ENCODE data around the gene MAN2A2. TPM values are rescaled to one million over a fixed set of nuclear protein-coding genes. Genes with fewer than 3 reads are reported as not detected.

MAN2A2 gene
- 19.2 and 32.7 TPM in 2 replicates for total RNA-seq (2014; rRNA removed; shearing (Covaris generic))

DNA sequence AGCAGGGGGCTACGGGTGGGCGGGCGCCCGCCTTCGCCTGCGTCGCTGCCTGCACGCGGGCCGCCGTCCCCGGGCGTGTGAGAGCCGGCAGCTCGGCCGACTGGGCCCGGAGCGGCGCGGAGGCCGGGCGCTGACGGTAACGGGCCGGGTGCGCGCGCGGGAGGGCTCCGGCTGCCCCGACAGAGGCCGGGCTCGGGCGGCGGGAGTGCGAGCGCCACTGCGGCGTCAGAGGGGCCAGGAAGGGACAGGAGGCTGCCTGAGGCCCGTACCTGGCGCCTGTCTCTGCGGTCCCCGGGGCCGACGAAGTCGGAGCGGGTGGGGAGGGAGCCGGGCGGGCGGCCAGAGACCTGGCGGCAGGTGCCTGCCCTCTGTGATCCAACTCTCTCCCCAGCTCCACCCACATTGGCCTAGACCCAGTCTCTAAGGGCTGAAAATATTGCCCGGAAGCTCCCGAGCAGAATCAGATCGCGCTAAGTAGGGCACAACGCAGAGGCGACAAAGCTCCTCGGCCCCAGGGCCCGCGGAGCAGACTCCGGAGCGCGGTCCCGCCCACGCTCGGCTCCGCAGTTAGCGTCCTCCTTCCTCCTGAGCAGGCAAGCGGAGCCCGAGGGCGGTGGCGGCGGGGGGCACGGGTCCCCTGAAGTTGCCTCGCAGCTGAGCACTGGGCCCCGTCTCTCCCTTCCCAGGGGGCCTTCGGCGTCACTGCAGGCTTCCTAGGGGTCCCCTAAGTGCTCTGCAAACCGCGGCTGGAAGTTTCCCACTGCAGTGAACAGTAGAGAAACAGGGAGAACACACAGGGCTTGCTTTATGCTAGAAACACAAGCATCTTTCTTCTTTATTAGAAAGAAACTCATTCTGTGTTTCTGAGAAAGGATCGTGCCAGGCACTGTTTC is at the start of gene MAN2A2:
Gene MAN2A2, plus strand, starts transcription at position 463 of the 893 bp plus-strand sequence. CDS start 906 bp downstream, outside the sequence.

GRCh38 chr15:90868261-90868689 is 34.8 kb upstream of the MAN2A2 start, which contains the start of gene FURIN:
Gene FURIN (plus strand): TSS chr15:90868588. CDS start chr15:90875741, 7,153 bp downstream.

GRCh38 chr15:90883976-90884718 is 19.0 kb upstream of the MAN2A2 start, which contains the start of gene FES:
Gene FES (plus strand): TSS chr15:90884504. CDS start chr15:90885046, 542 bp downstream.

GRCh38 chr15:90931828-90932659 is 28.9 kb downstream of the MAN2A2 start, which contains the start of gene HDDC3:
Gene HDDC3 (minus strand): TSS chr15:90932549. CDS start chr15:90932540, 9 bp downstream.

DNA sequence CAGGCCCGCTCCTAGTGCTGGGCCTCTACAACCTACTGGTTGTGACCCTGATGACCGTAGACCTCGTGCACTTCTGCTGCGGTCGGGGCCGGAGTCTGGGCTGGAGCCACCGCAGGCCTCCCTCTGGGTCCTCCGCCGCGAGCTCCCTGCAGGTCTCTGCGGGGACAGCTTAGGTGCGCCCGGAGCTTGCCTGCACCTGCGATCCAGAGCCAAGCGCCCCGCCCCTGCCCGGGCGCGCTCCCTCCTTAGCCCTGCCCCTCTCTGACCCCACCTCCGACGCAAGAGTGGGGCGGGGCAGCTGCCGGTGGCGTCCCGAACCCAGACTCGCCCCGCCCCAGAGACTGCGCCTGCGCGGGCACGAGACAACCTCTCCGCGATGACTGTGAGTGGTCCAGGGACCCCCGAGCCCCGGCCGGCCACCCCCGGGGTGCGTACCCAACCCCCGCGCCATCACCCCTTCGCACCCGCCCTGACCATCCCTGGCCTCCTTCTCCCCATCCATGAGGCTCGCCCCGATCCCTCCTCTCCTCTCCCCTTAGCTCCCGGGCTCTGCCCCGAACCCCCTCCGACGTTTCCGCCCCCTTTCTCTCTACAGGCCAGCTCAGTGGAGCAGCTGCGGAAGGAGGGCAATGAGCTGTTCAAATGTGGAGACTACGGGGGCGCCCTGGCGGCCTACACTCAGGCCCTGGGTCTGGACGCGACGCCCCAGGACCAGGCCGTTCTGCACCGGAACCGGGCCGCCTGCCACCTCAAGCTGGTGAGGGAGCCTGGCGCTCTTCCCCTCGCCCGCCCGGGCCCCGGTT is 32.0 kb downstream of the MAN2A2 start, which contains the start of gene UNC45A:
Gene UNC45A, plus strand, starts transcription at position 337 of the 803 bp plus-strand sequence. Its CDS starts 40 bp downstream, at position 377.

GRCh38 chr15:90954712-90955623 is 51.9 kb downstream of the MAN2A2 start, which contains the start of gene RCCD1:
Gene RCCD1 (plus strand): TSS chr15:90954884. CDS start chr15:90956735, 1,851 bp downstream.

Small RNAs within 50 kb of the gene (small RNA-seq; reads per million reads assigned to genes)
- not detected for gene RN7SL363P

Other genes with a start within 250 kb of the MAN2A2 start
- gene BLM, start 186.0 kb upstream of the MAN2A2 start, total RNA-seq (2014; rRNA removed; shearing (Covaris generic)) = 16.1 and 16.9 TPM in 2 replicates
- gene FURIN, start 34.7 kb upstream of the MAN2A2 start, total RNA-seq (2014; rRNA removed; shearing (Covaris generic)) = 43.5 and 50.5 TPM in 2 replicates
- gene FES, start 18.8 kb upstream of the MAN2A2 start, total RNA-seq (2014; rRNA removed; shearing (Covaris generic)) = 0.11 and 0.85 TPM in 2 replicates
- gene HDDC3, start 29.2 kb downstream of the MAN2A2 start, total RNA-seq (2014; rRNA removed; shearing (Covaris generic)) = 30.9 and 34.6 TPM in 2 replicates
- gene UNC45A, start 32.0 kb downstream of the MAN2A2 start, total RNA-seq (2014; rRNA removed; shearing (Covaris generic)) = 48.8 and 56.6 TPM in 2 replicates
- gene RCCD1, start 51.6 kb downstream of the MAN2A2 start, total RNA-seq (2014; rRNA removed; shearing (Covaris generic)) = 30.9 and 41.7 TPM in 2 replicates
- gene PRC1, start 91.2 kb downstream of the MAN2A2 start, total RNA-seq (2014; rRNA removed; shearing (Covaris generic)) = 395 and 402 TPM in 2 replicates
- gene VPS33B, start 119.3 kb downstream of the MAN2A2 start, total RNA-seq (2014; rRNA removed; shearing (Covaris generic)) = 18.5 and 19.1 TPM in 2 replicates
- gene SV2B, start 197.0 kb downstream of the MAN2A2 start, total RNA-seq (2014; rRNA removed; shearing (Covaris generic)) = 0.08 TPM in 1 of 2 replicates, not detected in the other

Data from A375 (cell line).